Left lung (tissue), 10 donors: Measurements from ENCODE around the gene ATP5ME. TPM values are rescaled to one million over a fixed set of nuclear protein-coding genes. Genes with fewer than 3 reads are reported as not detected.

Experiments used
- ATAC-seq: fragments of 200-7000 bp; cut with Tn5 transposase; one replicate; pipeline ENCODE4 v1.9.1; 2020; ENCODE audit warnings: moderate library complexity
- DNase-seq, 4 donors: peaks; one replicate each; pipeline ENCODE4 v3.0.0-alpha.2; 2013 to 2020
- H3K27ac ChIP-seq, 2 donors: fragments of 200-600 bp; sonication (generic) in 1 of 2; one replicate each; pipeline versions ENCODE4 v1.5.0 to v1.8.0; 2020 to 2021
- H3K27me3 ChIP-seq, 2 donors: fragments of 200-600 bp; sonication (generic) in 1 of 2; one replicate each; pipeline versions ENCODE4 v1.5.0 to v1.8.0; 2020 to 2021
- H3K36me3 ChIP-seq, 2 donors: fragments of 200-600 bp; sonication (generic) in 1 of 2; one replicate each; pipeline versions ENCODE4 v1.5.0 to v1.8.0; 2020 to 2021
- H3K4me1 ChIP-seq, 2 donors: fragments of 200-600 bp; one replicate each; pipeline ENCODE4 v1.8.0; 2021
- H3K4me3 ChIP-seq, 2 donors: fragments of 200-600 bp; sonication (generic) in 1 of 2; one replicate each; pipeline versions ENCODE4 v1.5.0 to v1.8.0; 2020 to 2021; ENCODE audit warnings: mild to moderate bottlenecking in 1 of 2
- H3K9me3 ChIP-seq, 2 donors: fragments of 200-600 bp; sonication (generic) in 1 of 2; one replicate each; pipeline versions ENCODE4 v1.5.0 to v1.8.0; 2020 to 2021
- intact Hi-C, 2 donors: fragments of 100-400 bp; cut with DNase I; formaldehyde crosslinking; loops; one replicate each; pipeline versions ENCODE4 v1.11.2 to v1.14.2; 2022
- polyA plus RNA-seq, 6 donors: library from polyadenylated mRNA; unstranded; fragments of 120-200 nt; gene quantifications; one replicate each; pipeline ENCODE4 v1.2.1, GENCODE V29; 2013; ENCODE audit not compliant: insufficient read length in 6 of 6
- total RNA-seq, 2 donors: library from RNA; stranded (reverse); fragmentation: NEBNext Ultra II Directional; extraction: Animal tissue kit (Norgen Biotek cat#: 25700); gene quantifications; one replicate each; pipeline ENCODE4 v1.2.1, GENCODE V29; 2021
- TF ChIP-seq, protein P1 (sequence below), 2 donors: fragments of 200-600 bp; sonication (generic) in 1 of 2; IDR thresholded peaks; one replicate each; pipeline versions ENCODE4 v1.5.0 to v1.8.0; 2021; ENCODE audit warnings: antibody characterized with exemption in 2 of 2
- donor health status: DM: no; HTN: yes; CAD: no.
- donor health status: DM: no; HTN: no; CAD: no.

Gene ATP5ME
- total and polyA plus RNA-seq, 8 donors: 162 to 245 (median 189) TPM

DNA sequence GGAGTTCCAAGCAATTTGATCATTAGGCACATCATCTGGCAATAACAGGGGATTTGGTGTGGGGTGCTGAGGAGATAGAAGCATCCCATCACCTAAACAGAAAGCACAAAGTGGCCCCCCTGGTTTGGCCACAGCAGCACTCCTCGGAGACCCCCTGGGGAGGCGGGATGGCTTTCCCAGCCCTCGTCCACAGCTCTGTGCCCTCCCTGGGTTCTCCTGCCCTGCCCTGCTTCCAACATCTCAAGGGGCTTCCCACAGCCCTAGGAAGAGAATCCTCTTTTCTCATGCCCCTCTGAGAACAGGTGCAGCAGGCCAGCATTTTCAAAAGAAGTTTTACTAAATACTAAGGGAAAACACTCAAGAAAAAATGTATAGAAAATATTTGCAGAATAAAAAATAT lies 12.8 kb downstream of the ATP5ME start:
- Histone ChIP-seq H3K27ac (no peak overlapping the region), H3K4me3 (no peak overlapping the region), H3K27me3 (peaks cover 0 to 17% of the 10 kb centered on the region in 2 donors), H3K36me3 (no peaks in the 10 kb centered on the region), H3K9me3 (no peaks in the 10 kb centered on the region), H3K4me1 (peaks cover 0 to 13% of the 10 kb centered on the region in 2 donors)
- no peak for DNase-seq
- TF ChIP-seq, protein P1, sequence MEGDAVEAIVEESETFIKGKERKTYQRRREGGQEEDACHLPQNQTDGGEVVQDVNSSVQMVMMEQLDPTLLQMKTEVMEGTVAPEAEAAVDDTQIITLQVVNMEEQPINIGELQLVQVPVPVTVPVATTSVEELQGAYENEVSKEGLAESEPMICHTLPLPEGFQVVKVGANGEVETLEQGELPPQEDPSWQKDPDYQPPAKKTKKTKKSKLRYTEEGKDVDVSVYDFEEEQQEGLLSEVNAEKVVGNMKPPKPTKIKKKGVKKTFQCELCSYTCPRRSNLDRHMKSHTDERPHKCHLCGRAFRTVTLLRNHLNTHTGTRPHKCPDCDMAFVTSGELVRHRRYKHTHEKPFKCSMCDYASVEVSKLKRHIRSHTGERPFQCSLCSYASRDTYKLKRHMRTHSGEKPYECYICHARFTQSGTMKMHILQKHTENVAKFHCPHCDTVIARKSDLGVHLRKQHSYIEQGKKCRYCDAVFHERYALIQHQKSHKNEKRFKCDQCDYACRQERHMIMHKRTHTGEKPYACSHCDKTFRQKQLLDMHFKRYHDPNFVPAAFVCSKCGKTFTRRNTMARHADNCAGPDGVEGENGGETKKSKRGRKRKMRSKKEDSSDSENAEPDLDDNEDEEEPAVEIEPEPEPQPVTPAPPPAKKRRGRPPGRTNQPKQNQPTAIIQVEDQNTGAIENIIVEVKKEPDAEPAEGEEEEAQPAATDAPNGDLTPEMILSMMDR (IDR thresholded peaks at IDR 0.05): no peak
- intact Hi-C loops: no loop called here
- ATAC-seq: no peak

DNA sequence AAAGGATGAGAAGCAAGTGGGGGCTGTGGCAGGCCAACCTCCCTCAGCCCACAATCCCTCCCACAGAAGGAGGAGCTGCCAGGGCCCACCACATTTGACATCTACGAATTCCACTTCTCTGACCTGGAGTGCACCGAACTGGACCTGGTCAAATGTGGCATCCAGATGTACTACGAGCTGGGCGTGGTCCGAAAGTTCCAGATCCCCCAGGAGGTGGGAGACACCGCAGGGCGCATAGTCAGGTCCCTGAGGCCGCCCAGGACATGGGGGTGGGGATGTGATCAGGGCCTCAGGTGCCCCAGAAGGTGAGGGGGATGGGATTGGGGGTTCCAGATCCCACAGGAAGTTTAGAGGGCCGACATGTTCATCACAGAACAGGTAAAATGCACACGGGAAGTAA lies 13.7 kb downstream of the ATP5ME start:
- Histone ChIP-seq H3K9me3 (no peaks in the 10 kb centered on the region), H3K27ac (no peak overlapping the region), H3K4me1 (peaks cover 0 to 13% of the 10 kb centered on the region in 2 donors), H3K27me3 (peaks cover 0 to 25% of the 10 kb centered on the region in 2 donors), H3K36me3 (no peaks in the 10 kb centered on the region), H3K4me3 (no peak overlapping the region)
- intact Hi-C loops: no loop called here
- no peak for ATAC-seq
- DNase-seq: no peak
- TF ChIP-seq, protein P1 (IDR thresholded peaks at IDR 0.05): no peak

DNA sequence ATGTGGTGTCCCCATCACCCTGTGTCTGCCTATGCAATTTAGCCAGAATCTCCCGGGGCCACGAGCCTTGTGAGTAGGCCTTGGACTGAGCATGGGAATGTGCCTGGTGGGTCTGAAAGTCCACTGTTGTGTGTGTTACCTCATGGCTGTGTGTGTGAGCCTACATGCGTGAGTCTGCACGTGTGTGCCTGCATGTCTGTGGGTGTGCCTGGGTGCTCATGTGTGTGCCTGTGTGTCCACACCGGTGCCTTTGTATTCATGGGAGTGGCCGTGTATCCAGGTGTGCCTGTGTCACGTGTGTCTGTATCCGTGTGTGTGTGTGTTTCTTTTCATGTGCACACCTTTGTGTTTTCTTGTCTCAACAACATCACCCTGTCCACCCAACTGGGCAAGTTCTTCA lies 14.2 kb downstream of the ATP5ME start:
- H3K27ac ChIP-seq: no peak overlapping the region

DNA sequence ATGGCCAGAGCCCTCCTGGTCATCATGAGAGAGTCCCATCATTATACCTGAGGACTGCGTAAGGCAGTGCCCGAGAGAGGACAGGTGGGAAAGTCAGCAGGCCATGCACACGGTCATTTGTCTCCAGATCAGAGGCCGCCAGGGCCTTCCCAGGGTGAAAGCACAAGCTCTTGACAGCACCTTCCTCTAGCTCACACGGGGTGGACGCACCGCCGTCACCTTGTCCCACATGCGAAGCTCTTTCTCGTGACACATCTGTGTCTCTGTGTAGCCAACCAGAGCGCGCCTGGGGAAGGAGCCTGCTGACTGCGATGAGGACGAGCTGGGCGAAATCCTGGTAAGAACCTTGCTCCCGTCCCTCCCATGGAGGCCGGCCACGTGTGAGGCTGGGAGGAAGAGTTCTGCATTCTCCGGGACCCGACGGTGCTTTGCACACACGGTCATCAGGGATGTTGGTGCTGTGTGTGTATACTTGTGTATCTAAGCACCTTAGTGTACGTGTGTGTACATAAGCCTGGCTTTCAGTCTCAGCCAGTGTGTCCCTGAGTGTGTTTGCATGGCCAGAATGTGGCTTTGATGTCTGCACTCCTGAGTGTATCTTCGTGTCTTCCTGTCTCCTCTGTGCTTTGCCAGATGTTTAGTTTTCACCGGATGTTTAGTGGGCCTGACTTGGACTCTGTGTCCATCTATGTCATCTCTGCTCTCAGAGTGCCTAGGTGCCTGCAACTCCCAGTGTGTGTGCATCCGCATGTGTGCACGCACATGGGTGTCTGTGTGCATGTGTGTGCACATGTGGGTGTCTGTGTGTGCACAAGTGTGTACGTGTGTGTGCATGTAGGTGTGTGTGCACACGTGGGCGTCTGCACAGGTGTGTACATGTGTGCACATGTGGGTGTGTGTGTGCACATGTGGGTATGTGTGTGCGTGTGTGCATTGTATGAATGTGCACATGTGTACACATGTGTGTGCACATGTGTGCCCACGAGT lies 15.1 kb downstream of the ATP5ME start:
- Histone ChIP-seq H3K27ac (no peak overlapping the region), H3K4me1 (peaks cover 0 to 1% of the 10 kb centered on the region in 2 donors), H3K9me3 (no peaks in the 10 kb centered on the region), H3K4me3 (no peak overlapping the region), H3K36me3 (no peaks in the 10 kb centered on the region), H3K27me3 (peaks cover 0 to 40% of the 10 kb centered on the region in 2 donors)
- DNase-seq (peak in 2 of 4 donors; percentile 26 to 74), ATAC-seq (no peak)
- TF ChIP-seq, protein P1 (IDR thresholded peaks at IDR 0.05): no peak
- intact Hi-C loops: no loop called here

More for the DNA sequence above, 14.2 kb downstream of the ATP5ME start:
- ATAC-seq (no peak), DNase-seq (no peak)
- Histone ChIP-seq H3K27me3 (peaks cover 0 to 31% of the 10 kb centered on the region in 2 donors), H3K9me3 (no peaks in the 10 kb centered on the region), H3K4me3 (no peak overlapping the region), H3K4me1 (peaks cover 0 to 10% of the 10 kb centered on the region in 2 donors), H3K36me3 (no peaks in the 10 kb centered on the region)
- TF ChIP-seq, protein P1 (IDR thresholded peaks at IDR 0.05): no peak
- intact Hi-C loops: no loop called here
